ENCODE data around the gene KLHL1. TPM values are rescaled to one million over a fixed set of nuclear protein-coding genes. Genes with fewer than 3 reads are reported as not detected.

The KLHL1 gene
- total RNA-seq, 1 donor from 2014 or later = not detected

GRCh38 chr13:70022646-70023045 is 85.6 kb downstream of the KLHL1 start:
- Mint-ChIP-seq H3K27ac (ENCODE audit: unreplicated experiment) (no peak overlapping the region), H3K4me3 (ENCODE audit: unreplicated experiment) (no peak overlapping the region), H3K9me3 (ENCODE audit: low read depth) (no peaks in the 10 kb centered on the region), H3K4me1 (ENCODE audit: low read depth) (no peaks in the 10 kb centered on the region), H3K36me3 (ENCODE audit: low read depth) (no peaks in the 10 kb centered on the region), H3K27me3 (ENCODE audit: low read depth) (no peaks in the 10 kb centered on the region)
- DNase-seq (ENCODE audit: low spot score) = no peak
- no peak for TF ChIP-seq CTCF (IDR thresholded peaks at IDR 0.05)

GRCh38 chr13:70016116-70016515 is 92.1 kb downstream of the KLHL1 start:
- no peak for DNase-seq (ENCODE audit: low spot score)
- H3K27me3 Mint-ChIP-seq (ENCODE audit: low read depth) = peaks cover 2% of the 10 kb centered on the region
- no peak for TF ChIP-seq CTCF (IDR thresholded peaks at IDR 0.05)
- H3K4me3 Mint-ChIP-seq (ENCODE audit: unreplicated experiment) = no peak overlapping the region
- no peak overlapping the region for H3K27ac Mint-ChIP-seq (ENCODE audit: unreplicated experiment)
- H3K4me1 Mint-ChIP-seq (ENCODE audit: low read depth) = no peaks in the 10 kb centered on the region
- no peaks in the 10 kb centered on the region for H3K36me3 Mint-ChIP-seq (ENCODE audit: low read depth)
- H3K9me3 Mint-ChIP-seq (ENCODE audit: low read depth) = peaks cover 5% of the 10 kb centered on the region

GRCh38 chr13:70014337-70014736 is 93.9 kb downstream of the KLHL1 start:
- Mint-ChIP-seq H3K9me3 (ENCODE audit: low read depth) (peaks cover 5% of the 10 kb centered on the region), H3K27me3 (ENCODE audit: low read depth) (peaks cover 2% of the 10 kb centered on the region), H3K36me3 (ENCODE audit: low read depth) (no peaks in the 10 kb centered on the region), H3K4me1 (ENCODE audit: low read depth) (no peaks in the 10 kb centered on the region), H3K27ac (ENCODE audit: unreplicated experiment) (no peak overlapping the region), H3K4me3 (ENCODE audit: unreplicated experiment) (no peak overlapping the region)
- no peak for DNase-seq (ENCODE audit: low spot score)
- TF ChIP-seq CTCF (IDR thresholded peaks at IDR 0.05) = no peak

- Mint-ChIP-seq H3K36me3 (ENCODE audit: low read depth) (no peaks in the 10 kb centered on the region), H3K4me1 (ENCODE audit: low read depth) (no peaks in the 10 kb centered on the region), H3K4me3 (ENCODE audit: unreplicated experiment) (no peak overlapping the region), H3K27me3 (ENCODE audit: low read depth) (no peaks in the 10 kb centered on the region), H3K27ac (ENCODE audit: unreplicated experiment) (no peak overlapping the region), H3K9me3 (ENCODE audit: low read depth) (no peaks in the 10 kb centered on the region)
- no peak for DNase-seq (ENCODE audit: low spot score)
- no peak for TF ChIP-seq CTCF (IDR thresholded peaks at IDR 0.05)
Observed at GRCh38 chr13:69999875-70000274, 108.4 kb downstream of the KLHL1 start.

- Mint-ChIP-seq H3K4me1 (ENCODE audit: low read depth) (no peaks in the 10 kb centered on the region), H3K4me3 (ENCODE audit: unreplicated experiment) (no peak overlapping the region), H3K9me3 (ENCODE audit: low read depth) (peaks cover 3% of the 10 kb centered on the region), H3K27ac (ENCODE audit: unreplicated experiment) (no peak overlapping the region), H3K27me3 (ENCODE audit: low read depth) (no peaks in the 10 kb centered on the region), H3K36me3 (ENCODE audit: low read depth) (no peaks in the 10 kb centered on the region)
- no peak for TF ChIP-seq CTCF (IDR thresholded peaks at IDR 0.05)
- no peak for DNase-seq (ENCODE audit: low spot score)
Observed at GRCh38 chr13:69997061-69997460, 111.2 kb downstream of the KLHL1 start.

Data from chondrocyte (in vitro differentiated cells).